ENCODE measurements around the gene KCNMB1. TPM values are rescaled to one million over a fixed set of nuclear protein-coding genes. Genes with fewer than 3 reads are reported as not detected.

Gene KCNMB1
- total and polyA plus RNA-seq, 10 of the 15 experiments (the other 5 are each of a cell fraction or from before 2014, with no cell fraction given): 1.2 to 3.6 (median 2.6) TPM

DNA sequence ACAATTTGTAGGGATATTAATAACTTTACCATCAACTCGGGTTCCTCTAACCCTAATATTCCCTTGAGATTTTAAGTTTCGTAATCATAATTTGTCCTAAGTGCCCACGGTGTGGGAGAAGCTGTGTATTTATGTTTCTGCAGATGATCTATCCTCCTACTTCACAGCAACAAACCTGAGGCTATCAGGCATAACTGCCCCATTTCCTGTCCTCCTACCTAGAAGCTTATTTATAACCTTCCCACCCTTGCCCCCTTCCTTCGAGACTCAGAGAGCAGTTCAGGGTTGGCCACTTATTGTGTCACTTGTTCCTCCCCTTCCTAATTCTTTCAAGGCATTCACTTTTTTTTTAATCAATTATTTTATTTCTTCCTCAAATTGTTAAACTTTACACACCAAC, 62.0 kb downstream of the KCNMB1 start (continued):
- no peak for TF ChIP-seq CUX1 (IDR thresholded peaks at IDR 0.05; ENCODE audit: insufficient replicate concordance, low read depth, low read length)
- no peak for TF ChIP-seq MLLT1 (IDR thresholded peaks at IDR 0.05)
- no peak for TF ChIP-seq POLR2AphosphoS2 (IDR thresholded peaks at IDR 0.05; ENCODE audit: low read depth, low read length)
- TF ChIP-seq CHD1 (IDR thresholded peaks at IDR 0.05; ENCODE audit: low read depth, low read length): no peak
- no peak for TF ChIP-seq KLF5 (IDR thresholded peaks at IDR 0.05; ENCODE audit: partially characterized antibody)
- no peak for TF ChIP-seq RFX5 (IDR thresholded peaks at IDR 0.05; ENCODE audit: low read depth, low read length)
- peak; percentile 44 to 53; a peak in 3 of 4 replicates for TF ChIP-seq IKZF2 (IDR thresholded peaks at IDR 0.05)
- peak; percentile 63; the same call in 1 of the 2 replicates for TF ChIP-seq PAX5 (IDR thresholded peaks at IDR 0.05; ENCODE audit: borderline replicate concordance, low read depth, low read length)
- no peak for TF ChIP-seq KAT2A (conservative IDR thresholded peaks at IDR 0.05; ENCODE audit: control insufficient read depth, low read depth, low read length)
- TF ChIP-seq, protein P1, sequence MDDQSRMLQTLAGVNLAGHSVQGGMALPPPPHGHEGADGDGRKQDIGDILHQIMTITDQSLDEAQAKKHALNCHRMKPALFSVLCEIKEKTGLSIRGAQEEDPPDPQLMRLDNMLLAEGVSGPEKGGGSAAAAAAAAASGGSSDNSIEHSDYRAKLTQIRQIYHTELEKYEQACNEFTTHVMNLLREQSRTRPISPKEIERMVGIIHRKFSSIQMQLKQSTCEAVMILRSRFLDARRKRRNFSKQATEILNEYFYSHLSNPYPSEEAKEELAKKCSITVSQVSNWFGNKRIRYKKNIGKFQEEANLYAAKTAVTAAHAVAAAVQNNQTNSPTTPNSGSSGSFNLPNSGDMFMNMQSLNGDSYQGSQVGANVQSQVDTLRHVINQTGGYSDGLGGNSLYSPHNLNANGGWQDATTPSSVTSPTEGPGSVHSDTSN (IDR thresholded peaks at IDR 0.05; ENCODE audit: insufficient replicate concordance, low read depth, low read length): no peak
- 0 out of 2 replicates have a peak, but pooled peaks have one; percentile 20 for TF ChIP-seq DPF2 (IDR thresholded peaks at IDR 0.05)
- TF ChIP-seq SP1 (IDR thresholded peaks at IDR 0.05; ENCODE audit: low read depth, low read length): peak; percentile 20
- no peak for TF ChIP-seq ASH2L (IDR thresholded peaks at IDR 0.05; ENCODE audit: borderline replicate concordance, low read depth)
- TF ChIP-seq FOS (IDR thresholded peaks at IDR 0.05; ENCODE audit: borderline replicate concordance, extremely low read depth, insufficient read length): no peak
- TF ChIP-seq SMC3 (IDR thresholded peaks at IDR 0.05; ENCODE audit: borderline replicate concordance, low read length): no peak
- TF ChIP-seq, protein P2, sequence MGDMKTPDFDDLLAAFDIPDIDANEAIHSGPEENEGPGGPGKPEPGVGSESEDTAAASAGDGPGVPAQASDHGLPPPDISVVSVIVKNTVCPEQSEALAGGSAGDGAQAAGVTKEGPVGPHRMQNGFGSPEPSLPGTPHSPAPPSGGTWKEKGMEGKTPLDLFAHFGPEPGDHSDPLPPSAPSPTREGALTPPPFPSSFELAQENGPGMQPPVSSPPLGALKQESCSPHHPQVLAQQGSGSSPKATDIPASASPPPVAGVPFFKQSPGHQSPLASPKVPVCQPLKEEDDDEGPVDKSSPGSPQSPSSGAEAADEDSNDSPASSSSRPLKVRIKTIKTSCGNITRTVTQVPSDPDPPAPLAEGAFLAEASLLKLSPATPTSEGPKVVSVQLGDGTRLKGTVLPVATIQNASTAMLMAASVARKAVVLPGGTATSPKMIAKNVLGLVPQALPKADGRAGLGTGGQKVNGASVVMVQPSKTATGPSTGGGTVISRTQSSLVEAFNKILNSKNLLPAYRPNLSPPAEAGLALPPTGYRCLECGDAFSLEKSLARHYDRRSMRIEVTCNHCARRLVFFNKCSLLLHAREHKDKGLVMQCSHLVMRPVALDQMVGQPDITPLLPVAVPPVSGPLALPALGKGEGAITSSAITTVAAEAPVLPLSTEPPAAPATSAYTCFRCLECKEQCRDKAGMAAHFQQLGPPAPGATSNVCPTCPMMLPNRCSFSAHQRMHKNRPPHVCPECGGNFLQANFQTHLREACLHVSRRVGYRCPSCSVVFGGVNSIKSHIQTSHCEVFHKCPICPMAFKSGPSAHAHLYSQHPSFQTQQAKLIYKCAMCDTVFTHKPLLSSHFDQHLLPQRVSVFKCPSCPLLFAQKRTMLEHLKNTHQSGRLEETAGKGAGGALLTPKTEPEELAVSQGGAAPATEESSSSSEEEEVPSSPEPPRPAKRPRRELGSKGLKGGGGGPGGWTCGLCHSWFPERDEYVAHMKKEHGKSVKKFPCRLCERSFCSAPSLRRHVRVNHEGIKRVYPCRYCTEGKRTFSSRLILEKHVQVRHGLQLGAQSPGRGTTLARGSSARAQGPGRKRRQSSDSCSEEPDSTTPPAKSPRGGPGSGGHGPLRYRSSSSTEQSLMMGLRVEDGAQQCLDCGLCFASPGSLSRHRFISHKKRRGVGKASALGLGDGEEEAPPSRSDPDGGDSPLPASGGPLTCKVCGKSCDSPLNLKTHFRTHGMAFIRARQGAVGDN (IDR thresholded peaks at IDR 0.05): no peak
- no peak for TF ChIP-seq MYB (IDR thresholded peaks at IDR 0.05; ENCODE audit: borderline replicate concordance, low read depth, low read length)
- TF ChIP-seq GABPA (IDR thresholded peaks at IDR 0.05; ENCODE audit: low read depth): no peak
